B cell (primary cell): Measurements from ENCODE around the gene LTO1. TPM values are rescaled to one million over a fixed set of nuclear protein-coding genes. Genes with fewer than 3 reads are reported as not detected.

Source experiments
- ATAC-seq: fragments of 200-7000 bp; cut with Tn5 transposase; one replicate; pipeline ENCODE4 v1.10.0; 2021; ENCODE audit warnings: low read depth, mild to moderate bottlenecking, moderate number of reproducible peaks, moderate library complexity
- CTCF ChIA-PET: fragments of 350-600 bp; sonication (Branson Sonifier 250); formaldehyde crosslinking; loops from one replicate; lab custom pipeline; 2021; ENCODE audit warnings: antibody characterized with exemption, inconsistent platforms; lab: Charles Lee
- POLR2A ChIA-PET: fragments of 350-600 bp; sonication (Branson Sonifier 250); formaldehyde crosslinking; loops from one replicate; lab custom pipeline; 2021; ENCODE audit warnings: antibody characterized with exemption; lab: Charles Lee
- DNase-seq: peaks from one replicate; pipeline ENCODE4 v3.0.0; 2013
- H2AFZ ChIP-seq: 2 replicates; pipeline ENCODE4 v1.6.1; 2012; ENCODE audit warnings: mild to moderate bottlenecking, low read depth, low read length; ENCODE audit not compliant: insufficient read depth, poor library complexity, severe bottlenecking
- H3K27ac ChIP-seq, 2 donors: 1 replicate in 1 of 2; 2 replicates in 1 of 2; pipeline ENCODE4 v1.5.1; 2012 to 2013; ENCODE audit warnings: low read length in 2 of 2, mild to moderate bottlenecking in 2 of 2, moderate library complexity in 1 of 2
- H3K27me3 ChIP-seq, 4 experiments: fragments of 200-600 bp in 1 of 4; sonication (generic) in 1 of 4; replicated peaks in 1 of 4; 1 replicate in 2 of 4; 2 replicates in 2 of 4; pipeline versions ENCODE4 v1.6.1 to v1.7.0; 2013 to 2016; ENCODE audit warnings: low read length in 3 of 4, mild to moderate bottlenecking in 2 of 4, mixed read lengths in 1 of 4, moderate library complexity in 1 of 4; ENCODE audit not compliant: insufficient read depth in 4 of 4, control insufficient read depth in 3 of 4; ENCODE audit errors: control extremely low read depth in 1 of 4
- H3K36me3 ChIP-seq, 2 experiments: replicated peaks in 1 of 2; 1 replicate in 1 of 2; 2 replicates in 1 of 2; pipeline versions ENCODE4 v1.6.1 to v1.7.1; 2013; ENCODE audit warnings: low read length in 1 of 2; ENCODE audit not compliant: insufficient read depth in 2 of 2, control insufficient read depth in 1 of 2; ENCODE audit errors: control extremely low read depth in 1 of 2, extremely low read depth in 1 of 2
- H3K4me1 ChIP-seq, 2 donors: fragments of 200-600 bp in 1 of 2; sonication (generic) in 1 of 2; 1 replicate in 1 of 2; 2 replicates in 1 of 2; pipeline versions ENCODE4 v1.5.1 to v1.6.1; 2013 to 2017; ENCODE audit warnings: low read length in 2 of 2; ENCODE audit not compliant: control insufficient read depth in 2 of 2, insufficient read depth in 2 of 2
- H3K4me2 ChIP-seq: replicated peaks from 2 replicates; pipeline ENCODE3; 2012; ENCODE audit warnings: mild to moderate bottlenecking, low read depth, low read length; ENCODE audit not compliant: poor library complexity, severe bottlenecking
- H3K4me3 ChIP-seq, 5 experiments: fragments of 200-600 bp in 1 of 5; sonication (generic) in 1 of 5; 1 replicate in 3 of 5; 2 replicates in 2 of 5; pipeline versions ENCODE4 v1.5.1 to v1.7.0; 2011 to 2016; ENCODE audit warnings: low read length in 4 of 5, mild to moderate bottlenecking in 4 of 5, low read depth in 2 of 5, control low read depth in 1 of 5, moderate library complexity in 1 of 5; ENCODE audit not compliant: insufficient read depth in 1 of 5; ENCODE audit errors: control extremely low read depth in 1 of 5, extremely low read depth in 1 of 5
- H3K79me2 ChIP-seq: fragments of 200-600 bp; sonication (generic); one replicate; pipeline ENCODE4 v1.6.0; 2016; ENCODE audit warnings: low read length; ENCODE audit not compliant: control insufficient read depth, insufficient read depth
- H3K9ac ChIP-seq: fragments of 200-600 bp; sonication (generic); 2 replicates; pipeline ENCODE4 v1.6.1; 2017; ENCODE audit warnings: mild to moderate bottlenecking, low read length, moderate library complexity
- H3K9me3 ChIP-seq, 3 donors: one replicate each; pipeline versions ENCODE4 v1.6.1 to v1.7.1; 2013; ENCODE audit warnings: low read length in 2 of 3; ENCODE audit not compliant: control insufficient read depth in 2 of 3, insufficient read depth in 1 of 3; ENCODE audit errors: control extremely low read depth in 1 of 3
- H4K20me1 ChIP-seq: 2 replicates; pipeline ENCODE4 v1.6.0; 2012; ENCODE audit warnings: mild to moderate bottlenecking, low read length; ENCODE audit not compliant: insufficient read depth, control insufficient read depth, poor library complexity, severe bottlenecking
- H3K27ac Mint-ChIP-seq: one replicate; pipeline ENCODE4 v1.8.0; 2021; ENCODE audit warnings: mixed read lengths
- H3K27me3 Mint-ChIP-seq: one replicate; pipeline ENCODE4 v1.8.0; 2021; ENCODE audit warnings: mixed read lengths
- H3K4me1 Mint-ChIP-seq: one replicate; pipeline ENCODE4 v1.8.0; 2021; ENCODE audit warnings: mixed read lengths
- H3K4me3 Mint-ChIP-seq: one replicate; pipeline ENCODE4 v1.8.0; 2021; ENCODE audit warnings: mixed read lengths
- H3K9me3 Mint-ChIP-seq: one replicate; pipeline ENCODE4 v1.8.0; 2022; ENCODE audit warnings: mixed read lengths; ENCODE audit not compliant: insufficient read depth
- EZH2 ChIP-seq: IDR thresholded peaks from 2 replicates; pipeline ENCODE4 v1.6.1; 2012; ENCODE audit warnings: borderline replicate concordance, low read depth, mild to moderate bottlenecking, moderate library complexity, low read length; ENCODE audit not compliant: insufficient read depth, poor library complexity, severe bottlenecking
- WGBS: methylation state at CpG from one replicate; pipeline ENCODE4 v1.1.5; 2013; ENCODE audit warnings: missing lambda C conversion rate; ENCODE audit not compliant: insufficient coverage; 5-methylcytosine and 5-hydroxymethylcytosine counted together
- intact Hi-C: fragments of 100-400 bp; cut with micrococcal nuclease; formaldehyde crosslinking; loops from one replicate; pipeline ENCODE4 v1.10.0; 2022
- polyA plus RNA-seq: library from polyadenylated mRNA; depleted of rRNA; stranded (reverse); fragments of >200 nt; gene quantifications from 2 replicates; pipeline ENCODE4 v1.2.3, GENCODE V29; 2012
- total RNA-seq, 2 donors: library from RNA; stranded (reverse); fragments of 120-200 nt in 1 of 2; gene quantifications; 1 replicate in 1 of 2; 2 replicates in 1 of 2; pipeline versions ENCODE4 v1.2.3 to v1.2.4, GENCODE V29; 2013 to 2022
- TF ChIP-seq, protein P1 (sequence below): fragments of 200-600 bp; IDR thresholded peaks from one replicate; pipeline ENCODE4 v1.8.0; 2022; ENCODE audit warnings: antibody characterized with exemption, mild to moderate bottlenecking

The LTO1 gene
- total and polyA plus RNA-seq, 2 donors (not counting 1 experiment from before 2014, with no cell fraction given): 44.4 to 68.8 TPM

DNA sequence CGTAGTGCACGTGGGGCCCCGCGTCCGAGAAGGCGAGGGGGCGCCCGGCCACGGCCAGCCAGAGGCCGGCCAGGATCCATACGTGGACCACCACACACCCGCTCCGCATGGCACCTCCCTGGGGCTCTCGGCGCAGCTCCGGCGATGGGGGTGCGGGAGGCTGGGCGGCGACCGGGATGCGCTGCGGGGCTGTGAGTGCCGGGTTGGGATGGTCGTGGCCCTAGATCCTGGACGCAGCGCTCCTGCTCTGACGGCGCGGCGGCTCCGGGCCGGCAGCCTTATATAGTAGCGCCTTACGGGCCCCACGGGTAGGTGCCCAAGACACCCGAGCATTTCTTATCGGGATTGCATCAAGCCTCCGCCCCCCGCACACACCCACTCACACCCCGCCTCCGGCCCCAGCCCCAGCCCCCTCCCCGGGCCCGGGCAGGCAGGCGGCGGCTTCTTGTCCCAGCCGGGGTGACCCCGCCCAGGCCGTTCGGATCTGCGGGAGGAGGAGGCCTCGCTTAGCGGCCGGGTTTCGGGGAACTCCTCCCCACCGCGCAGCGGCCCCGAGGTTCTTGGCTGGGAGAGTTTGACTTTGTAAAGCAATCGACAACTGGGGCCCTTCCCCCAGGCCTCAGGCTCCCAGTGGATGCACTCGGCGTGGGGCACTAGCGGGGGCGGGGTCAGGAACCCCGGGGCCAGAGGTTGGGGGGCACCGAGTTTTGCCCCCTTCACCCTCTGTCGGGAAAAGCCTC lies 28.8 kb upstream of the LTO1 start, which contains the start of gene FGF19:
FGF19 (minus strand) TSS at position 255 of the 740 bp plus-strand sequence; CDS start at position 109, 146 bp downstream.
- ChIA-PET POLR2A (no interaction called here), CTCF (no interaction called here)
- Mint-ChIP-seq H3K27ac (no peak within 1 kb of the TSS), H3K9me3 (no peaks in the 10 kb centered on the region), H3K4me1 (peaks cover 22% of the 10 kb centered on the region), H3K4me3 (peak within 1 kb of the TSS; percentile 41), H3K27me3 (peaks cover 42% of the 10 kb centered on the region)
- Histone ChIP-seq H3K36me3 (no peaks in the 10 kb centered on the region), H2AFZ (no peak within 1 kb of the TSS), H3K4me2 (peak within 1 kb of the TSS; percentile 52), H3K9ac (no peak within 1 kb of the TSS), H3K9me3 (peaks cover 0 to 8% (median 0%) of the 10 kb centered on the region in 3 donors), H3K4me1 (peaks cover 24 to 37% of the 10 kb centered on the region in 2 donors), H4K20me1 (no peaks in the 10 kb centered on the region), H3K79me2 (no peaks in the 10 kb centered on the region), H3K4me3 (no peak within 1 kb of the TSS), H3K27ac (no peak within 1 kb of the TSS), H3K27me3 (peaks cover 0 to 73% (median 30%) of the 10 kb centered on the region in 4 experiments)
- intact Hi-C loops: no loop called here
- no peak for DNase-seq
- TF ChIP-seq, protein P1, sequence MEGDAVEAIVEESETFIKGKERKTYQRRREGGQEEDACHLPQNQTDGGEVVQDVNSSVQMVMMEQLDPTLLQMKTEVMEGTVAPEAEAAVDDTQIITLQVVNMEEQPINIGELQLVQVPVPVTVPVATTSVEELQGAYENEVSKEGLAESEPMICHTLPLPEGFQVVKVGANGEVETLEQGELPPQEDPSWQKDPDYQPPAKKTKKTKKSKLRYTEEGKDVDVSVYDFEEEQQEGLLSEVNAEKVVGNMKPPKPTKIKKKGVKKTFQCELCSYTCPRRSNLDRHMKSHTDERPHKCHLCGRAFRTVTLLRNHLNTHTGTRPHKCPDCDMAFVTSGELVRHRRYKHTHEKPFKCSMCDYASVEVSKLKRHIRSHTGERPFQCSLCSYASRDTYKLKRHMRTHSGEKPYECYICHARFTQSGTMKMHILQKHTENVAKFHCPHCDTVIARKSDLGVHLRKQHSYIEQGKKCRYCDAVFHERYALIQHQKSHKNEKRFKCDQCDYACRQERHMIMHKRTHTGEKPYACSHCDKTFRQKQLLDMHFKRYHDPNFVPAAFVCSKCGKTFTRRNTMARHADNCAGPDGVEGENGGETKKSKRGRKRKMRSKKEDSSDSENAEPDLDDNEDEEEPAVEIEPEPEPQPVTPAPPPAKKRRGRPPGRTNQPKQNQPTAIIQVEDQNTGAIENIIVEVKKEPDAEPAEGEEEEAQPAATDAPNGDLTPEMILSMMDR: no peak
- TF ChIP-seq EZH2: no peak
- ATAC-seq: no peak
- WGBS: 3% methylated on average over 63 of the region's 67 CpGs

DNA sequence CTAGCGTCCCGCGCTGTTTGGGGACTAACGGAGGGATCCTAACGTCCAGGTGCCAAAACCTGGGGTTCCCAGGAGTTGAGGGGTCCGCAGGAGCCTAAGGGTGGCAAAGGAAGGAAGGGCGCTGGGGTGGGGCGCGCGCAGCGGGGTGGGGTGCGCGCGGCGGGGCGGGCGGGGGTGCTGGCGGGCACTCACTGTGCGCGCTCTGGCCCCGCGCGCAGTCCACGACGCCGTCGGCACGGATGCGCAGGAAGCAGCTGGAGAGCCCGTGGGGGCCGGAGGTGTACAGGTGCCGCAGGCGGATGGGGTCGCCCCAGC lies 28.3 kb upstream of the LTO1 start:
- CTCF ChIA-PET: no interaction called here
- intact Hi-C loops: no loop called here
- Histone ChIP-seq H3K9ac (no peak overlapping the region), H4K20me1 (no peaks in the 10 kb centered on the region), H3K4me3 (no peak overlapping the region), H3K36me3 (no peaks in the 10 kb centered on the region), H3K27ac (no peak overlapping the region), H3K4me2 (peak overlapping the region; percentile 52), H2AFZ (no peak overlapping the region), H3K79me2 (no peaks in the 10 kb centered on the region), H3K4me1 (peaks cover 26 to 39% of the 10 kb centered on the region in 2 donors), H3K9me3 (peaks cover 0 to 8% (median 0%) of the 10 kb centered on the region in 3 donors), H3K27me3 (peaks cover 0 to 74% (median 32%) of the 10 kb centered on the region in 4 experiments)
- POLR2A ChIA-PET: no interaction called here
- TF ChIP-seq, protein P1: no peak
- TF ChIP-seq EZH2: no peak
- H3K4me1 Mint-ChIP-seq: peaks cover 24% of the 10 kb centered on the region
- no peak for ATAC-seq
- H3K4me3 Mint-ChIP-seq: peak overlapping the region; percentile 41
- H3K9me3 Mint-ChIP-seq: no peaks in the 10 kb centered on the region
- no peak overlapping the region for H3K27ac Mint-ChIP-seq
- no peak for DNase-seq
- 5% methylated on average over 34 of the region's 34 CpGs for WGBS
- H3K27me3 Mint-ChIP-seq: peaks cover 39% of the 10 kb centered on the region
